ENCODE results near the gene EIF5B.
"Not testable (repeated sequence)": the region's sequence is repeated elsewhere in the genome, so short reads cannot be mapped to it uniquely, and the experiment has no call there.

Gene EIF5B

DNA sequence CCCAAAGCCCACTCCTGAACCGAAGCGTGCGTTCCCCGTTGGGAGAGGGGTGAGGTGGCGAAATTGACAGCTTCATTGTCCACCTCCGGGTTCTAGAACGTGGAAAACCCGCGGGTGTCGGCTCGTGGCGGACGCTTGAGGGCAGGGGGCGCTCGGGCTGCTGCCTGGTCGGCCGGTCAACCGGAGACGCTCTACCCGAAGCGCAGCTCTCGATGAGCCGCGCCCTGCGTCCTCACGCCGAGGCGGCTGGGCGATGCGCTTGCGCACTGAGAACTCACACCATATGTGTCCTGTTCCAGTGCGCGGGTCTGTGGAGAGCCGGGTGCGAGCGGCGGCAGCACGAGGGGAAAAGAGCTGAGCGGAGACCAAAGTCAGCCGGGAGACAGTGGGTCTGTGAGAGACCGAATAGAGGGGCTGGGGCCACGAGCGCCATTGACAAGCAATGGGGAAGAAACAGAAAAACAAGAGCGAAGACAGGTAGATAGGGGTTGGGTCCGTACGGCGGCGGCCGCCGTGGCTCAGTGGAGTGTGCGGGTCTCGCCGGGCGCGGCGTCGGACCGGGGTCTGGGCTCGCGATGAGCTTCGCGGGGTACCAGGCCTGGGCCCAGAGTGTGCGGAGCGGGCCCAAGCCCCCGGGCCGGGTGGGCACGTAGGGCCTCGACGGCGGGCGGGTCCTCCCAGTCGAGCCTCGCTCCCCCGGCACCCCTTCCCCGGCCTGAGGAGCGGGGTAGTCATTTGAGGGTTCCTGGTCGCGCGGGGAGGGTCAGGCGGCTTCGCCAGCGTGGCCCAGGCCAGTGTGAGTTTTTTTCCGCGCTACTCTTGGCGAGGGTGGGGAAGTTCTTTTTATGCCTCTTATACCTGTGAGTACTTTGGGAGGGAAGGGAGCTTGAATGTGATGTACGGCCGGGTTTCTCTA lies at the start of gene EIF5B:
TSS of gene EIF5B (plus strand) at position 277 of the 916 bp plus-strand sequence. CDS start at position 443, 166 bp downstream.
- DNase-seq: peak; percentile 89

DNA sequence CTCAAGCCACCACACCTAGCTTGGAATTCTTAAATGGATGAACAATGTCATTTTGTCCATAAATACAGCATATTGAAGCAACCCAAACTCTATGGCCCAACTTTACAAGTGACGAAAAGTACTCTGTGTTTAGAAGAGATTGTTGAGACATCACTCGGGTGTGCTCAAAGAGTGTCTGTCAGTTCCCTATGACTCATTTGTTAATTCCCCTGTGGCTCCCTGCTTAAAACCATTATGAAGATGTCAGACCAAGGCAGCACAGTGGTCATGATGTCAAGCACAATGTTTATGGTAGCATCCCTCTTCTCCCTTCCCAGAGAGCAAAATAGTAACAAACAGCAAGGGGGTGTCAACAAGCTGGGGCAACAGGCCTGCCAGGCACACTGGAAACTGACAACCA lies 39.2 kb upstream of the EIF5B start:
- no peak for DNase-seq

DNA sequence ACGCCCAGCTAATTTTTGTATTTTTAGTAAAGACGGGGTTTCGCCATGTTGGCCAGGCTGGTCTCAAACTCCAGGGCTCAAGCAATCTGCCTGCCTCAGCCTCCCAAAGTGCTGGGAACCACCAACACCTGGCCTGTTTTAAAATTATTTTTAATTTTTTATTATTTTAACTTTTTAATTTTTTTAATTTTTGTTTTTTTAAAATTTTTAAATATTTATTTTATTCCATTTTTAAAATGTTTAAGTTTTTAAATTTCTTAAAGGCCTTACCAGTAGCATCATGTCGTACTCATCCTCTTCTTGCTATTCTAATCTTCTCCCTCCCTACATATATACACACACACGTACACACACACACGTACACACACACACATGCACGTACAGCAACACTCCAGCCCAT lies 37.6 kb upstream of the EIF5B start:
- DNase-seq: no peak

- DNase-seq: not testable (repeated sequence)
These were observed 36.1 kb upstream of the EIF5B start, which contains the start of gene LYG1 for GRCh38 chr2:99301097-99301496. TSS of gene LYG1 (minus strand) at chr2:99301197. CDS start at chr2:99295670, 5,527 bp downstream.

DNA sequence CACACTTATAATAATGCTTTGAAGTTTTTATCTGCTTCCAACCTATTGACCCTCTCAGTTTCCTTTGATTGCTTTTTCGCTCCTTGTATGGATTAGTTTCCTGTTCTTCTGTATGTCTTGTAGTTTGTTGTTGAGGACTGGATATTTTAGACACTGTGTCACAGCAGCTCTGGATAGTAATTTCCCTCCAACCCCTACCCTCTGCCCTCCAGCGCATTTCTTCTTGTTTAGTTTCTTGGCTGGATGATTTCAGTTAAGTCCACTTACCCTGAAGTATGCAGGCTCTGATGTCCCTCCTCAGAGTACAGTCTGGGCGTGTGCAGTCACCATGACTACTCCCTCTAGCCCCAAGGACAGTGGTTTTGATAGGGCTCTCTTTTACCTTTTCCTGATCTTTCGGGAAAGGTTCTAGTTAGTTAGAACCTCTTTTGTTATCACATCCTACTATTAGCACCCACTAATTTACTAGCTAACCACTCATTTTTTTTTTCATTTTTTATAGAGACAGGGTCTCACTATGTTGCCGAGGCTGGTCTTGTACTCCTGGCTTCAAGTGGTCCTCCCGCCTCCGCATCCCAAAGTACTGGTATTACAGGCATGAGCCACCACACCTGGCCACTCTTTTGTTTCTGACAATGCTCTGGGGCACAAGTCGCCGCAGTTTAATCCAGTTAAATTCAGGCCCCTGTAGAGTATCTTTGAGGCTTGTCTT lies 19.9 kb upstream of the EIF5B start:
- DNase-seq: no peak

- DNase-seq: not testable (repeated sequence)
These were observed 19.4 kb upstream of the EIF5B start for GRCh38 chr2:99317873-99318200.

- DNase-seq: no peak
These were observed 11.8 kb upstream of the EIF5B start for GRCh38 chr2:99325384-99325783.

- peak; percentile 99 for DNase-seq
These were observed 1.0 kb upstream of the EIF5B start, which contains the start of gene TXNDC9 for GRCh38 chr2:99335911-99336803. TSS of gene TXNDC9 (minus strand) at chr2:99336333. CDS start at chr2:99333210, 3,123 bp downstream.

GRCh38 chr2:99336804-99337112 lies 431 bp upstream of the EIF5B start:
- no peak for DNase-seq

DNA sequence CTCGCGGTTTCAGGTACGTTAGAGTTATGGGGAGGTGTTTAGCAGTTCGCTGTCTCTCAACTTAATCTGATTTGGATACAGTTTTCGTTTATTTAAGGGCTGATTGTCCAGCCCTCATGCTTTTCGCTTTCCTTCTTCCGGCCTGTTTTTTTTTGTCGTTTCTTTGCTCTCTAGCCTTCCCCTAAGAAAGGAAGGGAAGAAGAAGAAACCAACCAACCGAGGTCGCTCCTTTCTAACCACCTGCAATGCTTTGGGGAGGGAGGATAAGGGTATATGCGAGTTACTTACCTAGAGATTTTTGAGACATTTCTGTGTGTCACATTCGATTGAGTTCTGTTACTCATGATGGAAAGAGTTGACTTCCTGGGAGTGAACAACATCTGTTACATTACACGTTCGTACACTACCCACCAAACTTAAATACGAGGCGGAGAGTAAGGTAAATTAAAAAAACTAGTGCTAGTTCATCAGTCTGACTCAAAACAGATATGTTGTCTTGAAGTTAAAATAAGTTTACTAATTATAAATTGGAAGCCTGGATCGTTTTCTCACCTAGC lies 918 bp downstream of the EIF5B start:
- DNase-seq: no peak

- no peak for DNase-seq
These were observed 3.6 kb downstream of the EIF5B start for GRCh38 chr2:99340669-99341236.

DNA sequence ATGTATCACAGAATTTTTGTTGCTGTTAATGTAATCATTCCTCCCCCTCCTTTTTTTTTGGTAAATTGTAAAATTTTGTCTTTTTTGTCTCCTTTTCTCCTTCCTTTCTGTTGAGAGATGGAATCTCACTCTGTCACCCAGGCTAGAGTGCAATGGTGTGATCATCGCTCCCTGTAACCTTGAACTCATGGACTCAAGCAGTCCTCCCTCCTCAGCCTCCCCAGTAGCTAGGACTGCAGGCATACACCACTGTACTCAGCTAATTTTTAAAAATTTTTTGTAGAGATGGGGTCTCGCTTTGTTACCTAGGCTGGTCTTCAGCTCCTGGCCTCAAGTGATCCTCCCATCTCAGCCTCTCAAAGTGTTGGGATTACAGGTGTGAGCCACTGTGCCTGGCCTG lies 5.3 kb downstream of the EIF5B start:
- DNase-seq: no peak

DNA sequence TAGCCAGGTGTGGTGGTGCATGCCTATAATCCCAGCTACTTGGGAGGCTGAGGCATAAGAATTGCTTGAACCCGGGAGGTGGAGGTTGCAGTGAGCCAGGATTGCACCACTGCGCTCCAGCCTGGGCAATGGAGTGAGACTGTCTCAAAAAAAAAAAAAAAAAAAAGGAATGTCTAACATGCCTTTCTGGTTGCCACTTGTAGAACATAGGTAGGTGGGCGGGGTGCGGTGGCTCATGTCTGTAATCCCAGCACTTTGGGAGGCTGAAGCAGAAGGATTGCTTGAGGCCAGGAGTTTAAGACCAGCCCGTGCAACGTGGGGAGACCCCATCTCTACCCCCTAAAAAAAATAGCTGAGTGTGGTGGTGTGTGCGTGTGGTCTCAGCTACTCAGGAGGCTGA lies 8.3 kb downstream of the EIF5B start:
- DNase-seq: not testable (repeated sequence)

- DNase-seq: no peak
These were observed 9.0 kb downstream of the EIF5B start for GRCh38 chr2:99346218-99346617.

- DNase-seq: no peak
These were observed 11.0 kb downstream of the EIF5B start for GRCh38 chr2:99348173-99348572.

- no peak for DNase-seq
These were observed 13.0 kb downstream of the EIF5B start for GRCh38 chr2:99350194-99350593.

GRCh38 chr2:99354070-99354469 lies 16.9 kb downstream of the EIF5B start:
- DNase-seq: no peak

DNA sequence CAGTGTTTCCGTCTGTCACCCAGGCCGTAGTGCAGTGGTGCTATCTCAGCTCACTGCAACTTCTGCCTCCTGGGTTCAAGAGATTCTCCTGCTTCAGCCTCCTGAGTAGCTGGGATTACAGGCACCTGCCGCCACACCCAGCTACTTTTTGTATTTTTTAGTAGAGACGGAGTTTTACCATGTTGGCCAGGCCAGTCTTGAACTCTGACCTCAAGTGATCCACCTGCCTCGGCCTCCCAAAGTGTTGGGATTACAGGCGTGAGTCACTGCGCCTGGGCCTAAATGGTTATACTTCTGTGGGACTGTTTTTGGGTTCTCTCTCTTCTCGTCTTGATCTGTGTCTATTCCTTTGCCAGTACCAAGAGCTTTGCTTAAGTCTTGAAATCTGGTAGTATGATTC lies 17.6 kb downstream of the EIF5B start:
- DNase-seq: not testable (repeated sequence)

DNA sequence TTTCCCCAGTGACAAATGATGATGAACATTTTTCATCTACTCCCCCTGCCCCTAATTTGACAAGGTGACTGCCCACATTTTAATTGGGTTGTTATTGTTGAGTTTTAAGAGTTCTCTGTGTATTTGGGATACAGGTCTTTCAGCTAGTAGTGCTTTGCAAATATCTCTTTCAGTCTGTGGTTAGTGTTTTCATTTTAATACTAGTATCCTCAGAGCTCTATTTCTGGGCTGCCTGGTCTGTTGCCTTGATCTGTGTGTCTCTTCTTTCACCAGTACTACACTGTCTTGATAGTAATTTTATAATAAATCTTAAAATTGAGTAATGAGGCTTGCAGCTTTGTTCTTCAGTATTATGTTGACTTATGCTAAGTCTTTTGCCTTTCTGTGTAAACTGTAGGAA lies 19.7 kb downstream of the EIF5B start:
- no peak for DNase-seq

GRCh38 chr2:99365661-99366060 lies 28.5 kb downstream of the EIF5B start:
- no peak for DNase-seq

GRCh38 chr2:99368854-99369253 lies 31.7 kb downstream of the EIF5B start:
- DNase-seq: not testable (repeated sequence)

DNA sequence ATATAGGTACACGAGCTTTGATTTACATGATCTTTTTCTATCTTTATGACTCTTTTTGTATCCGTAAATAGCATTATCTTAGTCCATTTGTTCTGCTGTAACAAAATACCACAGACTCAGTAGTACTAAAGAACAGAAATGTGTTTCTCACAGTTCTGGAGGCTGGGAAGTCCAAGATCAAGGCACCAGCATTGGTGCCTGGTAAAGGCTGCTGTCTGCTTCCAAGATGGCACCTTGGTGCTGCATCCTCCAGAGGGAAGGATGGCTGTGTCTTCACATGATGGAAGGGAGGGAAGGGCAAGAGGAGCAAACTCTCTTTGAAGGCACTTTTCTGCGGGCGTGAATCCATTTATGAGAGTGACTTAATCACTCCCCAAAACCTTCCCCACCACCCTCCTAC lies 36.0 kb downstream of the EIF5B start:
- DNase-seq: no peak

Data from NCI-H446 treated with DMSO at 0.1 percent for 48 hours (cell line).